GM06990 (cell line): Measurements from ENCODE around the gene BRD8.

Experiments used
- DNase-seq: peaks from one replicate; pipeline ENCODE4 v3.0.0-alpha.2; 2011; ENCODE audit not compliant: insufficient read length; ENCODE audit errors: extremely low read depth
- H3K27me3 ChIP-seq: replicated peaks from 2 replicates; pipeline ENCODE4 v1.6.0; 2011; ENCODE audit warnings: low read length; ENCODE audit not compliant: control insufficient read depth, insufficient read depth
- H3K36me3 ChIP-seq: 2 replicates; pipeline ENCODE4 v1.5.1; 2011; ENCODE audit warnings: low read length; ENCODE audit not compliant: control insufficient read depth, insufficient read depth
- H3K4me3 ChIP-seq: replicated peaks from 2 replicates; pipeline ENCODE4 v1.5.1; 2011; ENCODE audit warnings: low read depth, mild to moderate bottlenecking, control low read depth, low read length
- CTCF ChIP-seq: IDR thresholded peaks from 2 replicates; pipeline ENCODE4 v1.5.1; 2011; ENCODE audit warnings: low read length, control low read depth, mild to moderate bottlenecking, inconsistent platforms; ENCODE audit not compliant: insufficient read depth, poor library complexity, severe bottlenecking

The BRD8 gene

GRCh38 chr5:138096363-138096762, 82.1 kb downstream of the BRD8 start:
- H3K36me3 ChIP-seq = no peaks in the 10 kb centered on the region
- TF ChIP-seq CTCF = no peak
- H3K4me3 ChIP-seq = no peak overlapping the region
- DNase-seq = no peak
- no peaks in the 10 kb centered on the region; the same call in 1 of the 2 replicates for H3K27me3 ChIP-seq

- no peak for DNase-seq
- Histone ChIP-seq H3K36me3 (no peaks in the 10 kb centered on the region), H3K4me3 (no peak overlapping the region), H3K27me3 (no peaks in the 10 kb centered on the region; the same call in 1 of the 2 replicates)
- TF ChIP-seq CTCF = no peak
These were observed 83.1 kb downstream of the BRD8 start for GRCh38 chr5:138095100-138095907.

- H3K4me3 ChIP-seq = no peak overlapping the region
- DNase-seq = no peak
- H3K36me3 ChIP-seq = no peaks in the 10 kb centered on the region
- no peak for TF ChIP-seq CTCF
- no peaks in the 10 kb centered on the region; the same call in 1 of the 2 replicates for H3K27me3 ChIP-seq
These were observed 85.4 kb downstream of the BRD8 start for GRCh38 chr5:138093036-138093435.

DNA sequence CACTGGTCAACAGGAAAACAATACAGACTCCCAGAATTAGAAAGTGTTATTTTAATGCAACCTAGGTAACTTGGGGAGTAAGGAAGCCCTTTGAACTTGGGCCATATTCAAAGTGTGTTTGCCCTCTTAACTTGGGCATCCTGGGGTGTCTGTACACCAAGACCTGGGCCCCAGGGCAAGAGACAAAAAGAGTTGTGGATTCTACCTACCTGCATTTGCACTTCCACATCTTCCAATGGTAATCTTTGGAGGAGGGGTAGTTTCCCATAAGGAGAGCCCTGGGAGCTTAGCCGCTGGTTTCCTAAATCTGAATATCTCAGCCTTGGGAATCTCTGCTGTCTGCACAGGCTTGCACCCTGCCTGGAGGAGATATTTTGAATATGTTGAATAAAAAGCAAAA, 86.1 kb downstream of the BRD8 start:
- TF ChIP-seq CTCF = no peak
- no peaks in the 10 kb centered on the region for H3K36me3 ChIP-seq
- H3K27me3 ChIP-seq = no peaks in the 10 kb centered on the region; the same call in 1 of the 2 replicates
- H3K4me3 ChIP-seq = no peak overlapping the region
- no peak for DNase-seq

GRCh38 chr5:138091685-138092084, 86.7 kb downstream of the BRD8 start:
- no peak for TF ChIP-seq CTCF
- DNase-seq = no peak
- H3K4me3 ChIP-seq = no peak overlapping the region
- no peaks in the 10 kb centered on the region; the same call in 1 of the 2 replicates for H3K27me3 ChIP-seq
- no peaks in the 10 kb centered on the region for H3K36me3 ChIP-seq
